ENCODE results near the gene MATCAP1.

The MATCAP1 gene

DNA sequence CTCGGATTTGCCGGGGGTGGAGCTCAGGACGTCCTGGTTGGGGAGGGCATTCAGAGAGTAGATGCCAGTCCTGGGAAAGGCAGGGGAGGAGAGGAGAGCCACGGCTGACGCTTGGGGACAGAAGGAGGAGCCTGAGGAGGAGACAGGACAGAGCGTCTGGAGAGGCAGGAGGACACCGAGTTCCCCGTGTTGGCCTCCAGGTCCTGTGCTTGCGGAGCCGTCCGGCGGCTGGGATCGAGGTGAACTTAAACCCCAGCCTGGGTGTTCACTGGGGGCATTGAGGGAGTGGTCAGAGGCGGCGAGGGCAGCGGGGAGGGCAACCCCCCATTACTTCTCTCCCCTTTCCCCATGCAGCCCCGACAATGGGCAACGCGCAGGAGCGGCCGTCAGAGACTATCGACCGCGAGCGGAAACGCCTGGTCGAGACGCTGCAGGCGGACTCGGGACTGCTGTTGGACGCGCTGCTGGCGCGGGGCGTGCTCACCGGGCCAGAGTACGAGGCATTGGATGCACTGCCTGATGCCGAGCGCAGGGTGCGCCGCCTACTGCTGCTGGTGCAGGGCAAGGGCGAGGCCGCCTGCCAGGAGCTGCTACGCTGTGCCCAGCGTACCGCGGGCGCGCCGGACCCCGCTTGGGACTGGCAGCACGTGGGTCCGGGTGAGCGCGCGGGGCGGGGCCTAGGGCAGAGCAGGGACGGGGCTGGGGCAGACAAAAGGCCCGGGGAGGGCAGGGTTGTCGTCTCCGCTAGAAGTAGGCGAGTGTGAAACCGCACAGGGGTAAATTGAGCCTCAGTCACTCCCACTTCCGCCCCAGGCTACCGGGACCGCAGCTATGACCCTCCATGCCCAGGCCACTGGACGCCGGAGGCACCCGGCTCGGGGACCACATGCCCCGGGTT lies 9.7 kb downstream of the MATCAP1 start:
- DNase-seq (ENCODE audit: low read depth in 2 of 2): peak in 1 of 2 donors; percentile 29

DNA sequence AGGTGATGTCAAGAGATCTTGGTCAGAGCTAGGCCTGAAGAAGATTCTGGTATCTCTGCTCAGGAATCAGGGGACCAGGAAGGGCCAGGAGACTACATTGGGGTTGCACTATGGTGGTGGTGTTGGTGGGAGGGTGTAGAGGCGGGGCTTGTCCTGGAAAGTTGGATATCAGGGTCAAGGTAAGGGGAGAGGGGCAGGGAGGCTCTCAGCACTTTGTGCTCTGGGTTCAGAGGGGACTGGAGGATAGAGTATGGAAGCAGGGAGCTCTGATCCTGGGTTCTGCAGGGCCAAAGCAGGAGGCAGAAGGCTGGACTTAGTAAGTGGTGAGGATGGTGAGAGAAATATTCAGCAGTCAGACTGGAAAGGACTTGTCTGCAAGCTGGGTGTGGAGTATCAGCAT lies 10.4 kb downstream of the MATCAP1 start:
- DNase-seq (ENCODE audit: low read depth in 2 of 2): no peak

DNA sequence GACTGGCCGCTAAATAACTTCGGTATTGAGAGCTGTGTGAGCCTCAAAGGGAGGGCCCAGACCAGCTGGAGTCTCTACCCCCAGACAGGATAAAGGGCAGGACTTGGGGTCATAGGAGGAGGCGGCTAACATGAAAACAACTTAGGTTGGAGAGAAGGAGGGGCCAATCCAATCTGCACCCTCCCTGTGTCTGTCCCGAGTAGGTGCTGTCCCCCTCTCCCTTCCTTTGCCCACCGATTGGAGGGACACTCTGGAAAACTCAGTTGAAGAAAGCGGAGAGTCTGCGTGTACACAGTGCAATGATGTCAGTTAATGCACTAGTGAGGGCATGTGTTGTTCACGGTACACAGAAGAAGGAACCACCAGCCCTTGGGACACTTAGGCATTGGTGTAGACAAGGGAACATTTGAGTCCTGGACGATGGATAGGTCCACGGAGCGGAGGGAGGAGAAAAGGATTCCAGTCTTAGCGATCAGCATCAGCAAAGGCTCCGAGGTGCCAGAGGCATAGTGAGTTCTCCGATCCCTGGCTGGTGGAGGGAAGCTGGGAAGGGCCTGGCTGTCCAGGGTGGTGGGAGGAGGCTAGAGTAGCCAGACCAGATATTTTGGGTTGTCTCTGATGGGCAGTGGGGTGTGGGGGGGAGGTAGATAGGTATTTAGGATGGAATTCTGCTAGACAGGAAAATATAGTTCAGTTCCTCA lies 12.7 kb downstream of the MATCAP1 start:
- no peak for DNase-seq (ENCODE audit: low read depth in 2 of 2)

DNA sequence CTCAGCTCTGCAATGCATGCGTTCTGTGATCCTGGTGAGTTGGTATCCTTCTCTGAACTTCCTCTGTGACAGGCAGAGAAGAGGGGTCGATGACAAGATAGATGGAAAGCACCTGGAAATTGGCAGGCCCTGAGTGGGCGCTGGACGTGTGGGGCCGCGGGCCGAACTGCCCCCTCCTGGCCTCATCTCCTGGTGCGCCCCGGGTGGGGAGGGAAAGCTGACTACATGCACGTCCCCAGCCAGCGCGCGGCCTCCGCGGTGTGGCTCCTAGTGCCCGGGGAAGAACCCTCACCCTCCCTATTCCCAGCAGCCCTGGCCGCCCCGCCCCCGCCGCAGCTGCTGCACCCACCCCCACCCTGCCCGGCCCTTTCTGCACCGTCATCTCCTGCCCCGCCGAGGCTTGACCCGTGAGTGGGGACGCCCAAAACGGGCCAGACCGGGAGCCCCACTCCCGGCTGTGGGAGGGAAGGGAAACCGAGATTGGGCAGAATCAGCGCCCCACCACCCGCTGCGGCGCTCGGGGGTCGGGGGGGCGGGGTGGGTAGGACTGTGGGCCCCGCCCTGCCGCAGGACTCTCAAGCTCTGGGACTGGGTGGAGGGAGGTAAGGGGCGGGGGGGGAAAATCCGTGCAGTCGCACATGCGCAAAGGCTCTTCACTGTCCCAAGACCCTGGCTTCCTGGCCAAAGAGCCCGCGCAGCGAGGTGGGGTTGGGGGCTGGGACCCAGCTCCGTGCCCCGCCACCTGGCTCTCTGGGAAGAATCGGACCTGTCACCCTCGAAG lies 13.4 kb downstream of the MATCAP1 start, which contains the start of gene NOL3:
NOL3 (plus strand) TSS at position 371 of the 781 bp plus-strand sequence.
- no peak for DNase-seq (ENCODE audit: low read depth in 2 of 2)

DNA sequence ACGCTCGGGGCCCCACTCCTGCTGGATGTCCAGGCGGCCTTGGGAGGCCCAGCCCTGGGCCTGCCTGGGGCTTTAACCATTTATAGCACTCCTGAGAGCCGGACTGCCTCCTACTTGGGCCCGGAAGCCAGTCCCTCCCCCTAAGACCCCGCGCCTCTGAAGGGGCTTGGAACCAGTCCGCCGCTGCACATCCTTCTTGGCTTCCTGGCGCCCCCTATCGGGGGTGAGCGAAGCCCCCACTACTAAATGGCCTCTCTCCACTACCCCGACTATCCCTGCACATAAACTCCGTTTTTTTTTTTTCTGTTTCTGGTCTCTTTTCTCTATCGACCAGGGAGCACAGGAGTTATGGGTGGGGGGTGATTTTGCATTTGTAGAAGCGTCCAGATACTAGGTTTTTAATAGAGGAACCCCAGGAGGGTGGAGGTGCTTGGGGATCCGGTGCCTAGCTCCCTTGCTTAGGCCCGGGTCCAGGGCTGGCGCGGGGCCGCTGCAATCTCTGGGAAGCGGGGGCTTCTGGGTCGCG lies 14.1 kb downstream of the MATCAP1 start:
- no peak for DNase-seq (ENCODE audit: low read depth in 2 of 2)

DNA sequence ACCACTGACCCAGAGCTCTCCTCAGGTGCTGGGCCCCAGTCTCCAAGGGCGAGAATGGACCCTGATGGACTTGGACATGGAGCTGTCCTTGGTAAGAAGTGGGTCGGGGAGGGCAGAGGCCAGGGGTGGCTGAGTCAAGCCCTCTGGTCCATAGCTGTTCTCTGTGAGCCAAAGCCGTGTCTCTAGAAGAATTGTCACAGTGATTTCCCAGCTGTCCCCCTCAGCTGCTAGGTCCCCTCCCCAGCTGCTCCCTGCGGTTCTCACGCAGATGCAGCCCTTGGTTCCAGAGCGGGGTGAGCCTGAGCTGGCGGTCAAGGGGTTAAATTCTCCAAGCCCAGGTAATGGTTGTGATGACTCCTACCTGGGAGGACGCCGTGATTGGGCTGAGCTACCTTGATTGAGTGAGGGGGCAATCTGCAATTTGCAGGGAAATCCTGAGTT lies 14.7 kb downstream of the MATCAP1 start:
- no peak for DNase-seq (ENCODE audit: low read depth in 2 of 2)

DNA sequence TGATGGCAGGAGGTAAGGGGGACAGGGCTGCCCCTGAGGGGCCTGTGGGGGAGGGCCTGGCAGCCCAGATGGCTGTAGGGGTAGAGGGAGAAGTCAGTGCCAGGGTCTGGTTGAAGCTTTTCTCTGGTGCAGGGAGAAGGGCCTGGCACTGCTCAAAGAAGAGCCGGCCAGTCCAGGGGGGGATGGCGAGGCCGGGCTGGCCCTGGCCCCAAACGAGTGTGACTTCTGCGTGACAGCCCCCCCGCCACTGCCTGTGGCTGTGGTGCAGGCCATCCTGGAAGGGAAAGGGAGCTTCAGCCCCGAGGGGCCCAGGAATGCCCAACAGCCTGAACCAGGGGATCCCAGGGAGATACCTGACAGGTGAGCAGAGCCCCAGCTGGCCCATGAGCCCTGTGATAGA lies 16.2 kb downstream of the MATCAP1 start:
- DNase-seq (ENCODE audit: low read depth in 2 of 2): no peak

DNA sequence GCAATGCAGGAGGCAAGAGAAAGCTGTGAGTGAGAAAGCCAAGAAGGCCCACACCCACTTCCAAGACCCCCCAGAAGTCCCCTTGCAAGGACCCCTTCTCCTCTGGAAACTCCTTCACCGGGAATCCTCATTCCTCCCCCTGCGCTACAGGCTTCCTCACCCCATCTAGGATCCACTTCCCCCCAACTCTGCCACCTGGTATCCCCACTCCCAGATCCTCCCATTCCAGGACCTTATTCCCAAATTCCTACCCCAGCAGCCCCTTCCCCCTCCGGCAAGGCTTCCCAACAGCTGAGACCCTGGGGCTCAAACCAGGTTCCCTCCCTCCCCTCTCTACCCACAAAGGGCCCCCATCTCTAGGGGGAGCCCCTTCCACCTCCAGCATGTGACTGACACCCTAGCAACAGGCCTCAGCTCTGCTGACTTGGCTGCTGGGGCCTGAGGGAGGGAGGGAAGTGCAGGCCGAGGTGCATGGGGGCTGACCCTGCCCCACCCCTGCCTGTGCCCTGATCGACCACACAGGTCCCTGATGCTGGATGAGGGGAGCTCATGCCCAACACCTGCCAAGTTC lies 17.1 kb downstream of the MATCAP1 start:
- no peak for DNase-seq (ENCODE audit: low read depth in 2 of 2)

DNA sequence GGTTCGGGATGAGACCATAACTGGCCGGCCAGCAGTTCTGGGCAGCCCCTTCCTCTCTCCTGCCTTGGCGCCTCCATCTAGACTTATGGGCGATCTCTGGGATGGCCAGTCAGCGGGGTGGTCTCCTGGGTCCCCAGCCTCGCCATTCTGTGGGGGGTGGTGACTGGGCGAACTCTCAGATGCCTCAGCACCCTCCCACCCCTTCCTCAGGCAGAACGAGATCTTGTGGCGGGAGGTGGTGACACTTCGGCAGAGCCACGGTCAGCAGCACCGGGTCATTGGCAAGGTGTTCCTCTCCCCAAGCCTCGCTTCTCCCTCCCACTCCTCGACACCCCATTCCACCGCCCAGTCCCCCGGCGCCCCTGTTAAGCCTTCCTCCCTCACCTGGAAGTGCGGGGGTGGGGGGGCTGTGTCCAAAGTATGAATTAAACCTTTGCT lies 17.6 kb downstream of the MATCAP1 start:
- DNase-seq (ENCODE audit: low read depth in 2 of 2): no peak

DNA sequence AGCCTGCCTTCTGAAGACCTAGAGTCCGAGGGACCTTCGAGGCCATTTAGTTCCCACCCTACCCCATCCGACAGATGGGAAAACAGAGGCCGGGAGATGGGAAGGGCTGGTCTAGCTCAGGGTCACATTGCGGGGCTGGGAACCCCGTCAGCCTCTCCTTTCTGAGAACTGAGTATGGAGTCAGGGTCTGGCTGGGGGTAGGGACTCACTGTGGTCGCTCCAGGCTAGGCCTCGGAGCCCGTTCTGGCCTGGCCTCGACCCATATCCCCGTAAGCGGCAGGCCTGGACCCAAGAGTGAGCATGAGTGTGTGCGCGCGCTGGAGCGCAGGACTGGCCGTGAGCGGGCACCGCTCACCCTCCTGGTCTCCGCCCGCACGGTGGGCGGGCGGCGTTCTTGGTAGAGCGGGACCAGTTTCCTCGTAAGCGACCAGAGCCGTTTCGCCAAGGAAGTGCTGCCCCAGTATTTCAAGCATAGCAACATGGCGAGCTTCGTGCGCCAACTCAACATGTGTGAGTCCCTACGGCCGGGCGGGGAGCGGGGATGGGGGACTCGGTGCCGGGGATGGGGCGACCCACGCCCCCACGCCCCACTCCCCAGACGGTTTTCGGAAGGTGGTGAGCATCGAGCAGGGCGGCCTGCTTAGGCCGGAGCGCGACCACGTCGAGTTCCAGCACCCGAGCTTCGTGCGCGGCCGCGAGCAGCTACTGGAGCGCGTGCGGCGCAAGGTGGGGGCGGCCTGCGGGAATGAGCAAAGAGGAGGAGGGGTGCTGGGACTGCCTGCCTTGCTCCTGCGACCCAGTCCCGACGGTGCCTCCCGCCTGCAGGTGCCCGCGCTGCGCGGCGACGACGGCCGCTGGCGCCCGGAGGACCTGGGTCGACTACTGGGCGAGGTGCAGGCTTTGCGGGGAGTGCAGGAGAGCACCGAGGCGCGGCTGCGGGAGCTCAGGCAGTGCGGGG lies 18.4 kb downstream of the MATCAP1 start:
- DNase-seq (ENCODE audit: low read depth in 2 of 2): no peak

DNA sequence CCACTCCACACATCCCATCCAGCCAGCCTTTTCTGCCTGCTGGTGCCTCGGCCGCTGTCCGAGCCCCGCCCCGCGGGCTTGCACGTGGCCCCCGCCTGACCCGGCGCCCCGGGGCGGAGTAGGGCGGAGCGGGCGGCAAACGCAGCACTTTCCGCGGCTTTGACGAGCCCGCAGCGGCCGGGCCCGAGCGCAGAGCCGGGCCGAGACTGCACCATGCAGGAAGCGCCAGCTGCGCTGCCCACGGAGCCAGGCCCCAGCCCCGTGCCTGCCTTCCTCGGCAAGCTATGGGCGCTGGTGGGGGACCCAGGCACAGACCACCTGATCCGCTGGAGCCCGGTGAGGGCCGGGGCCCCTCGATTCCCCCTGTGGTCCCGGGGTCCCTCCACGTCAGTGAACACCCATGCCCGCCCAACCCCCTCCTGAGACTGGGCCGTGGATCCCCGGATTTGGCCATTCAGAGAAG lies 19.1 kb downstream of the MATCAP1 start, which contains the start of gene HSF4:
HSF4 (plus strand) TSS at position 147 of the 463 bp plus-strand sequence; CDS start at position 214, 67 bp downstream.
- DNase-seq (ENCODE audit: low read depth in 2 of 2): no peak

DNA sequence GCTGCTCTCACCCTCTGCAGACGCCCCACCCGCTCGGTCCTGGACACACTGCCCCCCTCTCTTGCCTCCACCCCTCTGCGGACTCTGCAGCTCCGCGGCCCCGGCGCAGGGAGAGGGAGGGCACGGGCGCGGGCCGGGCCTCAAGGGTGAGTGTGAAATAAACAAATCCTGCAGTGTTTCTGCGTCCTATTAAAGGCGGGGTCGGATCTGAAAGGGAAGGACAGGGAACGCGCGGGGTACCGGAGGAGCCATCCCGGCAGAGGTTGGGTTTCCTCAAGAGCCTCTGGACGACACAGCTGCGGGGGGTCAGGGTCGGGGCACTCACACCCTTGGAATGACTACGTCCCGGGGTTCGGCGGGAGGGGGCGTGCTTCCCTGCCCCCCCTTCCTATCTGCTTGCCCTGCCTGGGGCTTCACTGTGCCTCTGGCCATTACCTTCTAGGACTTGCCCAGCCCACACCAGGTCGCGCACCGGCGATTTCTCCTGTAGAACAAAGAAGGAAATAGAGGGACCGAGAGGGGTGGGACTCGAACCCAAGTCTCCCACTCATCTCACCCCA lies 19.7 kb downstream of the MATCAP1 start:
- DNase-seq (ENCODE audit: low read depth in 2 of 2): no peak

DNA sequence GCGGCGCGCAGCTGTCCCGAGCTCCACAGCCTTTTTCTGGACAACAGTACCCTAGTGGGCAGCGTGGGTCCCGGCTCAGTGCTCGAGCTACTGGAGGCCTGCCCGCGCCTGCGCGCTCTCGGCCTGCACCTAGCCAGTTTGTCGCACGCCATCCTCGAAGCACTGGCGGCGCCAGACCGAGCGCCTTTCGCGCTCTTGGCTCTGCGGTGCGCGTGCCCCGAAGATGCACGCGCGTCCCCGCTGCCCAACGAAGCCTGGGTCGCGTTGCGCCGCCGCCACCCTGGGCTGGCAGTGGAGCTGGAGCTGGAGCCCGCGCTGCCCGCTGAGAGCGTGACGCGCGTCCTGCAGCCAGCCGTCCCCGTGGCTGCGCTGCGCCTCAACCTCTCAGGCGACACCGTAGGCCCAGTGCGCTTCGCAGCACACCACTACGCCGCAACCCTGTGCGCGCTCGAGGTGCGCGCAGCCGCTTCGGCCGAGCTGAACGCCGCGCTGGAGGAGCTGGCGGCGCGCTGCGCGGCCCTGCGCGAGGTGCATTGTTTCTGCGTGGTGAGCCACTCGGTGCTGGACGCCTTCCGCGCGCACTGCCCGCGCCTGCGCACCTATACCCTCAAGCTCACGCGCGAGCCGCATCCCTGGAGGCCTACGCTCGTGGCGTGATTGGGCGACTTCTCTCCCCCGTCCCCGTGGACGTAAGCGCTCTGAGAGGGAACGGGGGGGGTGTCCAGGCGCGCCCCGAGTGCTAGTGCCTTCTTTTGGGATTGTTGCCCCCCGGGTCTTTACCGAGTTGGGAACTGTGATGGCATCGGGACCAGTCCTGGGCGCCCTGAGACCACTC lies 20.4 kb downstream of the MATCAP1 start:
- DNase-seq (ENCODE audit: low read depth in 2 of 2): no peak

DNA sequence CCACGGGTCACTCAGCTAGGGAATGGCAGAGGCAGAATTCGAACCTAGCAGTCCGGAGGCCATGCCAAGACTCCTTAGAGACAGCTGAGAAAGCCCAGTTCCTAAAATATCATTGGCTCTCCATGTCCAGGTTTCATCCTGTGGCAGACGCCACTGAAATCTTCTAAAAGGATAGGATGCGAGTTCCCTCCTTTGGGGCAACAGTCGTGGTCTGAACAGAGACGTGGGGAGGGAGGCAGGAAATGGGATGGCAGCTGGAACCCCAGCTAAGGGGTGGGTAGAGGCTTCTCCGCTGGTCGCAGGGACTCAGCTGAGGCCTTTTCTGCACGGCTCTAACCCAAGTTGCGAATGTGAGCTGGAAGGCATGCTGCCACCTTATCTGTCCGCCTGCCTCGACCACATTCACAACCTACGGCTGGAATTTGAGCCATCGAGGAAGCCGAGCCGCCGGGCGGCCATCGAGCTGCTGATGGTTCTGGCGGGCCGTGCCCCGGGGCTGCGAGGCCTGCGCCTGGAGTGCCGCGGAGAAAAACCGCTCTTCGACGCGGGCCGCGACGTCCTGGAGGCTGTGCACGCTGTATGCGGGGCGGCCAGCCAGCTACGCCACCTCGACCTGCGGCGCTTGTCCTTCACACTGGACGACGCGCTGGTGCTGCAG lies 21.1 kb downstream of the MATCAP1 start:
- no peak for DNase-seq (ENCODE audit: low read depth in 2 of 2)

DNA sequence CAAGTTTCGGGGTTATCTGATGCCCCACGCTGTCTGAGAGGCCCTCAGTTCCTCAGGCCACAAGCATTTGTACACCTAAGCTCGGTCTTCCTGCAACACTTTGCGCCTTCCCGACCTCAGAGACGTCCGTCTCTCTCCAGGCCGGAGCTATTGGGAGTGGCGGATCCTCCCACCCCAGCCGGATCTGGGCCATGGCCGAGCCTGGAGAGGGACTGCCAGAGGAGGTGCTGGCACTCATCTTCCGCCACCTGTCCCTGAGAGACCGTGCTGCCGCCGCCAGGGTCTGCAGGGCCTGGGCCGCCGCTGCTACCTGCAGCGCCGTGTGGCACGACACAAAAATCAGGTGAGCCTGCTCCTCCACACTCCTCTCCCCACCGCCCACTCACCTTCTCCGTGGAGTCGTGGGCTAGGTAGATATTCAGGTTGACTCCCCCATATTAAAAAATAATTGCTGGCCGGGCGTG lies 22.1 kb downstream of the MATCAP1 start:
- DNase-seq (ENCODE audit: low read depth in 2 of 2): no peak

DNA sequence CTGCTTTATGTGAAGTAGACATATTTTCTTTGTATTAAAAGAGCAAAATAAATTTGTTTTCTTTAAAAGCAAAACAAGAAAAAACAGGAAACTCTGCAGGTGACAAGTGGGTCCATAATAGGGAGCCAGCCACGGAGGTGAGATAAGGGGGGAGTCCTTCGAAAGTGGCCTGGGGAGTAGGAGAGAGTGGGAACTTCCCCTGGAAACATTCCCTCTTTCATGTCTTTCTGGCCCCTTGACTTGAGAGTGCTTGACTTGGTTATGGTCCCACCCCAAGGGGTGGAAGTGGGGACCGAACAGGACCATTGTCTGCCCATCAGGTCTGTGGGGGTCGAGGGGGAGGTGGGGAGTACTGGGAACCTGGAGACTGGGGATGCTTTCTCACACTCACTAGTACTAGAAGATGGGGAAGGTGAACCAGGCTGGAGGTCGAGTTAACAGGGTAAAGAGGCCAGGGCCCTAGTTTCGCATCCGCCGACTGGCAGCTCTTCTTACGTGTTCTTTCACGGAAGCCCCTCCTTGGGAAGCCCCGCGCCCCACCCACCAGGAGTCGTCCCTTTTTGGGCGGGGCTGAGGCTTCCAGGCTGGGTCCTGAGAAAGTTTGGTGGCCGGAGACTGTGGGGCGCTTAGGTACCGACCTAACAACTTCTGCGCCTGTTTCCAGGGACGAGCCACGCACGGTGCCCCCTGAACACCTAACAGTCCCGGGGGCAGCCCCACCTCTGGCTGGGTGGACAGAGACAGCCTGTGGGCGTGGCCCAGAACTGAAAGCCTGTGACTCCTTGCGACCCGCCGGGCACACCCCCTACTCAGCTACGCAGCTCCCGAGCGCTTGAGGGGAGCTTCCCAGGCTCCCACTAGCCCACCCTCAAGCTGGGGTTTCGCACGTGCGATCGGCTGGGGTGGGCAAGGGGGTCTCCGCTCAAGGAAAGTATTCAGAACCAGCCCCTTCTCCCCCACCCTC lies 24.8 kb downstream of the MATCAP1 start:
- DNase-seq (ENCODE audit: low read depth in 2 of 2): peak; percentile 50 to 57

All from stimulated activated CD4-positive, alpha-beta T cell treated with anti-CD3 and anti-CD28 coated beads, Interleukin-1b, Interleukin-23, amount 100 ng/mL, for 1 hour (primary cell).